NCI-H1930 (cell line): Measurements from ENCODE around the gene OR10H5.

Source experiments
- DNase-seq, 2 experiments: peaks; one replicate each; lab custom pipeline; 2025; lab: John Stamatoyannopoulos, UW

Gene OR10H5

DNA sequence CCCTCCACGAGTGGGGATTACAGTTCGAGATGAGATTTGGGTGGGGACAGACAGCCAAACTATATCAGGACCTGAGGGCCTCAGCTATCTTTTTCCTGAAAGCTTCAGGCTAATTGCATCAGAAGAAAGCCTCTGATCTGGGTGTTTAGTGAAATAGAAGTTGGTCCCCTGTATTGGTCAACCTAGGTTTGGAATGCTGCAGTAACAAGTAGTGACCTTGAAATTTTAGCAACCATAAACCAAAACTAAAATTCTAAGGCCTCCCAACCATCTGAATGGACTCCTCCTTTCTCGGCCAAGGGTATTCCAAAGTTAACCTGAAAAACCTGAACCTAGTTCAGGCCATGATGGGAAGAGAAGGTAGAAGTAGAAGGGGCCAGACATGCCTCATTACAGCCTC lies 62.9 kb downstream of the OR10H5 start:
- DNase-seq, result no peak
